CD4-positive, alpha-beta T cell treated with Interferon gamma for 1 hour (primary cell): Measurements from ENCODE around the gene ANKRD9.
"Not testable (repeated sequence)": the region's sequence is repeated elsewhere in the genome, so short reads cannot be mapped to it uniquely, and the experiment has no call there.

Experiments
- DNase-seq: peaks from one replicate; pipeline ENCODE4 v3.0.0-alpha.2; 2020

The ANKRD9 gene, protein sequence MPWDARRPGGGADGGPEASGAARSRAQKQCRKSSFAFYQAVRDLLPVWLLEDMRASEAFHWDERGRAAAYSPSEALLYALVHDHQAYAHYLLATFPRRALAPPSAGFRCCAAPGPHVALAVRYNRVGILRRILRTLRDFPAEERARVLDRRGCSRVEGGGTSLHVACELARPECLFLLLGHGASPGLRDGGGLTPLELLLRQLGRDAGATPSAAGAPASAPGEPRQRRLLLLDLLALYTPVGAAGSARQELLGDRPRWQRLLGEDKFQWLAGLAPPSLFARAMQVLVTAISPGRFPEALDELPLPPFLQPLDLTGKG

DNA sequence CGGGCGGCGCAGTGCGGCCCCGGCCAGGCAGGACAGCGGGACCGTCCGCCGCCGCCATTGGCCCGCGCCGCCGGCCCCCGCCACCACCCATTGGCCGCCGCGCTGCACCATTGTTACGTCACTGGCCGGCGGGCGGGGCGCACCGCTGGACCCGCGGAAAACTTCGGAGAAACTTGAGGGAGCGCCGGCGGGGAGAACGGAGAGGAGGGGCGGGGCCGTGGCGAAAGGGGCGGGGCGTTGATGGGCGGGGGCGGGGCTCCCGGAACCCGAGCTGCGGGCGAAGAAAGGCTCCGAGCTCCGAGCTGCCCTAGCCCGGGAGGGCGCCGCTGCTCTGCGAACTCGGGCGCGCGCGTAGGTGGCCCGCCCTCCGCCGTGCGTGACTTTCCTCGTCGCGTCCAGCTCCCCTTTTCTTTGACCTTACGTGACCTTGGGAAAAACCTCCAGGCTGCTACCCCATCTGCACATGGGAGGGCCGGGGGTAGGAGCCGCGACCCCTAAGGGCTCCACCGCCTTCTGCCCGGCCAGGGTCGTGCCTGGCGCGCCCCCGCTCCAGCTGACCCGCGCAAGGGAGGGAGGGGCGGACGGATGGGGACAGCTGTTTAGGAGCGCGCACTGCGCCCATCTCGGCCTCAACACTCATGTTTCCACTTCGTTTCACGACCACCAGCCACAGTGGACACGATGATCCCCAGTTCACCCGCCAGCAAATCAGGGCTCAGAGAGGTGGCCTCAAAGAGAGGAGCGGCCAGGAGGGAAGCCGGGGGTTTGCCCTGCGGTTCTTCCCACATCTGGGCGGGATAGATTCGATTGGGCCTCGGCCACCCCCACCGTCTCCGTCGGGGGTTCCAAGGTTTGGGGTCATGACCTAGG is at the start of gene ANKRD9:
Gene ANKRD9, minus strand, starts transcription at position 31 of the 870 bp plus-strand sequence. CDS start 1,887 bp downstream, outside the sequence.
- peak; percentile 90 for DNase-seq

DNA sequence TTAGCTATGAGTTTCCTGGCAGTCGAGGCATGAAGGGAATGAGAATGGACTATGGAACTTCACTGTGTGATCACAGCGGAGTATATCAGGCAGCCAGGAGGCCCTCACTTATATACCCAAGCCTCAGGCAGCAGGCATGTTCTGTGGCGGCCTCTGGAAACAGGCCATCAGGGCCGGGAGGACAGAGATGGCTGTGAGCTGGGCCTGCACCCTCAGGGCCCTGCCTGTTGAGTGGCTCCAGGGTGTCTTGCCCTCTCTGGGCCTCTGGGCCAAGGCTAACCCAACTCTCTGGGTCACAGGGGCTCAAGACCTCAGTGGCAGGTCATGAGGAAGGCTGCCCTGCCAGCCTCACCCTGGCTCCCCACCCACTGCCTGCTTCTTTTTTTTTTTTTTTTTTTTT is 49.0 kb upstream of the ANKRD9 start:
- no peak for DNase-seq

DNA sequence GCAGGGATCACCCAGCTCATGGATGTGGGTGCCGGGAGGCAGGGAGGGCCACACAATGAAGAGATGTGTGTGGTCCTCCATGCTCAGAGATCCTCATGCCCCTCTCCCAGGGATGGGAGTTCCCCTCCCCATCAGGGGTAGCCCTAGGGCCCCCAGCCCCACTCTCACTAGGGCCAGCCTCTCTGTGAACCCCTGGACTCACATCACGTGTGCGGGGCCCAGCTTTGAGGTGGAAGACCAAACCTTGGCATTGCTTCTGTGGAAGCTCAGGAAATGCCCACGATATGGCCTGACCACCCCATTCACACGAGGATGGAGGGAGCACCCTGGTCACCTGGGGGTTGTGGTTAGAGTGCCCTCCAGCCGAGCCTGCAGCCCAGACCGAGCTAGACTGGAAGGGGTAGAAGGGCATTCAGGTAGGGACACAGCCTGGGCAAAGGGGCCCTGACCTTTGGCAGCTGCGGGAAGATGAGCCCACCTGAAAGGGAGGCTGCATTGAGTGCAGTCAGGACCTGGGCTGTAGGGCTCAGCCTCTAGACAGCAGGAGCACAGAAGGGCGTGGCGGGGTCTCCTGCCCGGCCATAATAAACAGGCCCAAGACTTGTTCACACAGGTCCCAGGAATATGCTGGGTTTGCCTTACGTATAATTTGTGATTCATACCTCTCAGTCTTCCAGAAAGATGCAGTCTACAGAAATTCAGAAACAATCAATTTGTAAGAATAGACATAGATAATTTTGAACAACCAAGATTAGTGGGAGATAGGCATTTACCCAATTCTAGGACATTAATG is 48.1 kb upstream of the ANKRD9 start:
- DNase-seq = no peak

DNA sequence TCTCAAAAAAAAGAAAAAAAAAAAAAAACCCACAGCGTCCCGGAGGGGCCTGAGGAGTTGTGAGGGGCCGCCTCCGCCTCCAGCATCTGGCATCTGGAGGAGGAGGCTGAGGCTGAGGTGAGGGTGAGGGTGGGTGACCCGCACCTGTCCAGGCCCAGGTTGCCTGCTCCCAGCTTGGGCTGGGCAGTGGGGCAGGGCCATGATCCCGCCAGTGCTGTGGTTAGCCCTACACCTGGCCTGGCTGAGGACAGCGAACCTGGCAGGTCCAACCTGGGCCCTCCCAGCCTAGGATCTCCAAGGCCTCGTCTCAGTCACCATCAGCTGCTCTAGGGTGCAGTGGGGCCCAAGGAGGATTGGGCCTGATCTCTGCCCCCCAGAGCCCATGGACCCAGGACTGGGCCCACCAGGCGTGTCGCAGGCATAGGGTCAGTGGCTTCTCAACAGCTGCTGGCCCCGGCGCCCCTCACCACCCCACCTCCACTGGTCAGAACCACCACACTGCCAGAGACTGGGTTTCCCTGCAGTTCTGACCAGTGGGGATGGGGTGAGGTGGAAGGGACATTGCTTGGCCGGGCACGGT is 46.6 kb upstream of the ANKRD9 start:
- no peak for DNase-seq

DNA sequence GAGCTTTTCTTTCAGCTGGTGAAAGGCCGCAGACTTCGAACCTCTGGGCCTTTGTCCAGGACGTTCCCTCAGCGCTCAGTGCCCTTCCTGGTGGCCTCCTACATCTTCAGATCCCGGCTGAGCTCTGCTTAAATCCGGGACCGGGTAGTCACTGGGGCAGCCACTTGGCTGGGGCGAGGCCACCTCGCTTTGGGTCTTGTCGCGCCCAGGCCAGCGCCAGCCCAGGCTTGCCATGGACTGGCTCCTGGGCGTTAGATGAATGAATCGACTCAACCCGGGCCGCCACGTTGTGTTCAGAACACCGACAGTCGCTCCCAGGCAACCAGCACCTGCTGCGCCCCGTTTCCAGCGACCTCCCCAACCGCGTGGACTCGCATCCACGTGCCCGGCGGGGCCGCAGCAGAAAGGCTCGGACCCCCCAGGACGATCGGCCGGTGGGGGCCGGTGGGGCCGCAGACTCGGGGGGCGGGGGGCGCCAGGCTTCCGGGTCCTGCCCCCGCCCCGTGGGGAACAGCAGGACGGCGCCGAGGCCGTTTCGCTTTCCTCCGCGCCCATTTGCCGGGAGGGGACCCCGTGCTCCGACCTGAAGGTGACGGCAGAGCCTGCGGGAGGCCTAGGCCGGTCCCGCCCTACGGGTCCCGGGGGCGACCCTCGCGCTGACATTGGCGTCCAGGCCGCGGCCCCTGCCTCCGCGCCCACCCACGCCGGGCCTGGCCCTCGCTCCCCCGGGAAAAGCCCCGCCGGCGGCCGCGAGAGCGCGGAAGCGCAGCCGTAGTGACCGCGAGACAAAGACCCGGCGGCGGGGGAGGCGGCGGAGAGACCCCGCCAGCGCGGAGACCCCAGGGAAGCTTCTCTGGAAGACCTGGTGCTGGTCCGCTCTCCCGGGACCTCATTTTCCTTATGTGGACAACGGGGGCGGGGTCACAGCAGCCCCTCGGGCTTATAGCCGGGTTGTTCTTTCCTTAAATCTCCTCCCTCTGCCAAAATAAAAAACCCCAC is 45.5 kb upstream of the ANKRD9 start:
- DNase-seq = peak; percentile 59

DNA sequence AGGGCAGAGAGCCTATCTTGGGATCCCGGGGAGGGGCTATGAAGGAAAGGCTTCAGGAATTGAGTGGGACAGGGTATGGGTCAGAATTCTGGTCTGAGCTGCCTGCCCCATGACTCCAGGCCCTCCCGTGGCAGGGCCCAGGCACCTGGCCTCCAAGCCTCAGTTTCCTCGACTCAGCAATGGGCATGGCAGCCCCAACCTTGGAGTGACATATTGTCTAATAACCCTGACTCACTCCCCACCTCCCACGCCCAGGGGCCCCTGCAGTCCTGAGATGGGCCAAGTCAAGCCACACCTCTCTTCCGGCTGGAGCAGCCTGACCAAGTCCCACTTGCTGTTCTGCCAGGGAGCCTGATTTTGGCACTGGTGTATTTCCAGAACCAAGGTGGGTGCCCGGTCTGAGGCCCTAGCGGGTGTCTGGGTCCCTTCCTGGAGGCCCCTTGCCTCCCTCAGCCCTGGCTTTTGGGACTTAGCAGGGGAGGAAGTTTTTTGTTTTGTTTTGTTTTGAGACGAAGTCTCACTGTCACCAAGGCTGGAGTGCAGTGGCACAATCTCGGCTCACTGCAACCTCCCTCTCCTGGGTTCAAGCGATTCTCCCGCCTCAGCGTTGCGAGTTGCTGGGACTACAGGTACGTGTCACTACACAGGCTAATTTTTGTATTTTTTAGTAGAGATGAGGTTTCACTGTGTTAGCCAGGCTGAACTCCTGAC is 42.6 kb upstream of the ANKRD9 start:
- no peak for DNase-seq

DNA sequence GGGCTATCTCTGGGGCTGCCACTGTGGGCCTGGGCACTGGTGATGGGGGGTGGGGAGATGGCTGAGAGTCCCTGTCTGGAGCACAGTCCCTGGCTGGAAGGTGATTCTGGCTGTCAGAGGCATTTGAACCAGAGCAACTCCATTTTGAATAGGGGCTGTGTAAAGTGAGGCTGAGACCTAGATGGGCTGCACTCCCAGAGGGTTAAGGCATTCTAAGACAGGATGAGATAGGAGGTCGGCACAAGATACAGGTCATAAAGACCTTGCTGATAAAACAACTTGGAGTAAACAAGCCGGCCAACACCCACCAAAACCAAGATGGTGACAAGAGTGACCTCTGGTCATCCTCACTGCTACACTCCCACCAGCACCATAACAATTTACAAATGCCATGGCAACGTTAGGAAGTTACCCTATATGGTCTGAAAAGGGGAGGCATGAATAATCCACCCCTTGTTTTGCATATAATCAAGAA is 41.4 kb upstream of the ANKRD9 start:
- DNase-seq = not testable (repeated sequence)

DNA sequence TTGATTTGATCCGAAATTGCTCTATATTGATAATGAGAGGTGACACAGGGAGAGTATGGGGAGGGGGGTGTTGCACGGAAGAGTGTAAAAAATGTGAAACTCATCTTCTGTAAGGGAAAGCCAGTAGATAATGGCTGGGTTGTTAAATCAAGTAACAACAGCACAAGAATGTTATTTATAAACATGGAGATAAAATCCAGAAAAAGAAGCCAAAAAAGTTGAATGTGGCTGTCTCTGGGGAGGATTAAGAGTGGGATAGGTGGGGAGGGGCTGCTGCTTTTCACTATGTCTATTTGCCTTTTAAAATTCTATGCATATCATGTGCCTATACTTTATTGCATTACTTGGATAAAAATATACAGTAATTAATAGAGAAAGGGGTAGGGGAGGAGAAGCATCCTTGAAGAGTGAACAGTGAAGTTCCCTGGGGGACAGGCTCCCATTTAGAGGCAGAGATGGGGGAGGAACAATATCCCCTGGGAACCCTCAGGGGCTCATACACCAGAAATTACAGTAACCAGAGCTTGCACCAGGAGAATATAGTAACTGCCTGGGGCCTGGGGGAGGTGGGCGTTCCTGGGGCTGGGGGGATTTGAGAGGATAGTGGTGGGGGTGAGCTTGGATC is 39.2 kb upstream of the ANKRD9 start:
- DNase-seq = no peak

DNA sequence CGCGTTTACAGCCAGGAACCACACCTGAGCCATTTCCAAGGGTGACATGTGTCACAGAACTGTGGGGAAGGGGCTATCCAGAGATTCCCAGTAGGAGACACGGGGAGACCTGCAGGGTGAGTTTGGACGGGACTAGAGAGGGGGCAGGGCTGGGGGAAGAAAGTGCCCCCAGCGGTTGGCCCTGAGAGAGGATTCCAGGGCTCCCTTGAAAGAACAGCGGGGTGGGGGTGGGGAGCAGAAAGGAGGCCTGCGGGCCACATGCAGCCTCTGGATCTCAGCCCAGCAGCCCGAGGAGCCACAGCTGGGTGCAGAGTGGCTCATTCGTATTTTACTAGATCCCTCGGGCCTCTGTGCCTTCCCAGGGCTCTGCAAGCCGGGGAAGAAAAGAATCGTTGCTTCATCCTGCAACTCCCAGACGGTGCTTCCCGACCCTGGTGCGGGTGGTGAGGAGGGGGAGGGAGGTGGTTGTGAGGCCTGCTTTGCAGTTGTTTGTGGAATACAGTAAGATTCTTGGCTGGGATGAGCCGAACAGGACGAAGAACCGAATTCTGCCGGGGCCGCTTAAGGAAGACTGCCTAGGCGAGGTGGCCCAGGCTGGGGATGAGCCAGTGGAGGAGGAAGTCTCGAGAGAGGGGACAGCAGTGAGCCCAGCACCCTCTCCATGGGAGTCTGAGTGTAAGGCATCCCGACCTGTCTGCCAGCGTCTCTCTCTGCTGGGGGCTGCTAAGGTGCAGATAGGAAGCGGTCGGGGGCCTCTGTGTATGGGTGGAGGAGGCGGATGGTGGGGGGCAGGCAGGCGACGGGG is 36.1 kb upstream of the ANKRD9 start:
- DNase-seq = no peak

DNA sequence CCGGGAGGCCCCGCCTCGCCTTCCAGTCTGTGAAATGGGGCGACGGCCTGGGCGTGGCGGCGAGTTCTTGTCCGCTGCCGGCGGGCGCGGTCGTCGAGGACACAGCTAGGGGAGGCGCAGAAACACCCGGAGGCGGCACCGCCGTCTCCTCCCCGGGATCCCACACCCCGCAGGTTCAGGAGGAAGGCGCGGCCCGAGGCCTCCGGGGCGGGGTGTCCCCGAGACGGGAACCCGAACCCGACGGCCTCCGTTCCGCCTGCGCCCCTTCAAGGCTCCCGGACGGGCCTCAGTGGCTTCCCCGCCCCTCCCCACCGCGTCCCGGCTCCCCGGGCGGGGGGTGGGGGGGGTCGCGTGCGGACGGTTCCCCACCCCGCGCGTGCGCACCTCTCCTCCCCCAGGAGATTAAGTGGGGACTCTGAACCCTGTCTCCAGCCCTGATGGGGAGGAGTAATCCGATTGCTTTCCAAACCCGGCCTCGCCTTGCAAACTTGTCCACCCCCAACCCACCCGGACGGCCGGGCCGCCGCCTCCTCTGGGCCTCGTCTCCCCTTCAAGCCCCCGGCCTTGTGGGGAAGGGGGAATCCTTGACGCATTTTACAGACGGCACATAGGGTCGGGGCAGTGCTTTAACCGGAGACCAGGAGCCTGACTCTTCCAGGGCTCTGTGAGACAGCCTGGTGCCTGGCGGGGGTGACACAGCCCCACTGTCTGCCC is 35.3 kb upstream of the ANKRD9 start:
- no peak for DNase-seq

DNA sequence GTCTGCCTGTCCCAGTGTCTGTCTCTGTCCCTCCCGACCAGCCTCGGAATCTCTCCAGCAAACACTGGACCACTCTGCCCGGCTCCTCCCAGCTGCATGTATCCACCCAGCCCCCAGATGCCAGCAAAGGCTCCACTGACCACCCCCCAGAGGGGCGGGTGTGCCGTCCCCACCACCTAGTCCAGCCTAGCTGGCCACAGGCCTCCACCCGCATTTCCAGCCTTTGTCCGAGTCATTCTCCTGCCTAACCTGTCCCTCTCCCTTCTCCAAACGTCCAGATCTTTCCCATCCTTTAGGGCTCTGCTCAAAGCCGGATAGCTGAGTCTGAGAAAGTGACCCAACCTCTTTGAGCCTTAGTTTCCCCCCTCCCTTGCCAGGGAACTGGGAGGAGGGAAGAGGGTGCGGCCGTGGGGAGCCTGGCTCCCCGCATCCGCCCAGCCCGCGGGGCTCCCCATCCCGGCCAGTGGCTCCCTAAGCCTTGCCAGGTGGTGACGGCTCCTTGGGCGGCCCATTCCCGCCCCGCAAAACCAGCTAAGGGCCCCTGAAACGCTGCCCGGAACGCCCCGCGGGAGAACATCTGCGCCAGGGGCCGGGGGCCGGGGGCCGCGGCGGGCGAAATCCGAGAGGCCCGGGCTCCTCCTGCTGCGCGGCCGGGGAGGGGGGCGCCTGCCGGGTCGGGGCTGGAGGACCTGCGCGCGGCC is 34.6 kb upstream of the ANKRD9 start:
- DNase-seq = no peak

DNA sequence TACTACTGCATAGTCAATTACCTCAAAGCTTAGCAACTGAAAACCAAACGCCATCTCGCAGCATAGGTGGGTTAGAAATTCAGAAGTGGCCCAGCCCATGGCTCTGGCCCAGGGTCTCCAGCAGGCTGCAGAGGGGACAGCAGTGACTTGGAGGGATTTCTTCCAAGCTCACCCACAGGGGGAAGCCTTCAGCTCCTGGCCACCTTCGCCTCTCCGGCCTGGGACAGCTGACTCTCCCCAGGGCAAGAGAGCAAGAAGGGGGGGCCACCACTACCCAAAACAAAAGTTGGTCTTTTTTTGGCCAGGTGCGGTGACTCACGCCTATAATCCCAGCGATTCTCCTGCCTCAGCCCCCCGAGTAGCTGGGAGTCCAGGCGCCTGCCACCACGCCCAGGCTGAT is 32.2 kb upstream of the ANKRD9 start:
- DNase-seq = no peak

DNA sequence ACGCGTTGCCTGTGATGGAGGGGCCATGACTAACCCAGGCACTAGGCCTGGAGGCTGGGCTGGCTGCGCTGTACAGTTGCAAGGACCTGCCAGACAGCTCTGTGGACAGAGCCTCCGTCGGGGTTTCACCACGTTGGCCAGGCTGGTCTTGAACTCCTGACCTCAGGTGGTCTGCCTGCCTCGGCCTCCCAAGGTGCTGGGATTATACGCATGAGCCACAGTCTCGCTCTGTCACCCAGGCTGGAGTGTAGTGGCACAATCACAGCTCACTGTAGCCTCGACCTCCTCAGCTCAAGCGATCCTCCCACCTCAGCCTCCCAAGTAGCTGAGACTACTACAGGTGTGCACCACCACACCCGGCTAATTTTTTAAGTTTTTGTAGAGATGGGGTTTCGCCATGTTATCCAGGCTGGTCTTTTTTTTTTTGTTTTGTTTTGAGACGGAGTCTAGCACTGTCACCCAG is 31.5 kb upstream of the ANKRD9 start:
- DNase-seq = not testable (repeated sequence)

DNA sequence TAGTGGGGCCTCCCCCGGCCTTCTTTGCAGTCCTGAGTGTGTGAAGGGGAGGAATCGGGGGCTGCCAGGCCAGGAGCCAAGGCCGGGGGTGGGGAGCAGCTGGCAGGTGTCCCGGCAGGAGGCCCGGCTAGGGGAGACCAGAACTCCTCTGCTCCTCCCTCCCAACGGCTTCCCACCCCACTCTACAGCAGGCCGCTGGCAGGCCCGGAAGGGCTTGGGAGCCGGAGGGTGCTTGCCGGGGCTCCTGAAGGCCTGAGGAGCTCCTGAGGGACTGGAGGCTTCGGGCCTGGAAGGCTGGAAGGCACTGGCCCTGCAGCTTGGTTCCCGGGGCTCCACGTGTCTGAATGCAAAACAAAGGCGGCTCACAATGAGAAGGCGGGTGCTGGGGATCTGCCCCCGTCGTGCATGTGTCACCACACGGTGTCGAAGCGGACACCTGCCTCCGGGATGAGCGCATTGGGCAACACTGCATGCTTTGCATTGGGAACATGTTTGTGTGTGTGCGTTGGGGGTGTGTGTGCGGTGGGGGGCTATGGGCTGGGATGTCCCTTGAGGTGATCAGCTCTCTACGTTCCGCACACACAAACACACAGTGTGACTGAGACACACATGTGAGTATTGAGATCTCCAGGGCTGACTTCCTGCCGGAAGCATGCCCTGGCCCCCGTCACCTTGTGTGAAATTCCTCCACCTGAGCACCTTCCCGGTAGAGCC is 30.9 kb upstream of the ANKRD9 start:
- DNase-seq = no peak

DNA sequence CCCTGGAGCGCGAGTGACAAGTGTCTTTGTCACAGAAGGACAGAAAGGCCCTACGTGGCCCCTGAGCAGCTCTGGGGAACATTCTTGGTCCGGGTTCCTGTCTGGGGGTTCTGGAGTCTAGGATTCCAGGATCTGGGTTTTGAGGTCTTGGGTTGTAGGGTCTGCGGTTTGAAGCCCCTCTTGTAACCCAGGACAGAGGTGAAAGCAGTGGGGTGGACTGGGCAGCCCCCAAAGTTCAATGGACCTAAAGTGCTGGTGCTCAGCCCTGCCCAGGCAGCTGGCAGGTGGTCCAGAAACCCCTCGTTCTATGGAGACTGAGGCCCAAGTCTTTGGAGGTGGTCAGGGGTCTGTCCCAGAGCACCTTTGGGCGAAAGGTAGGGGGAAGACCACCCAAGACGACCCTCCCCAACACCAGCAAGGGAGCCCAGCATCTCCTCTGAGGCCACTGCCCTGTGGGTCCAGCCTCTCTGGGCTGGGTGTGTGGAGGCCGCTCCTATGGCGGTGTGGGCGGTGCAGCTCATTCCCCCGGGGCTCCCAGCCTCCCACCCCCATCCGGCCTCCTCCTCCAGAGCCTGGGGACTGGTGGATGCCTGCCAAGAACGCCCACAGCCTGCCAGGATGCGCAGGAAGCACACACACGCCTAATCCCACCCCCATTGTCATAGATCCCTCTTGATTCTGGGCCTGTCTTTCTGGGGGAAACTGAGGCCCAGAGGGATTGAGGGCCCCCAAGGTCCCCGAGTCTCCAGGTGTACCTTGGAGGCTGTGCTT is 30.2 kb upstream of the ANKRD9 start:
- DNase-seq = no peak
